Measurements from ENCODE around the gene NLGN4X. TPM values are rescaled to one million over a fixed set of nuclear protein-coding genes. Genes with fewer than 3 reads are reported as not detected.

Gene NLGN4X
- total RNA-seq, 4 donors from 2014 or later = 0.45 to 3.2 (median 0.86) TPM

DNA sequence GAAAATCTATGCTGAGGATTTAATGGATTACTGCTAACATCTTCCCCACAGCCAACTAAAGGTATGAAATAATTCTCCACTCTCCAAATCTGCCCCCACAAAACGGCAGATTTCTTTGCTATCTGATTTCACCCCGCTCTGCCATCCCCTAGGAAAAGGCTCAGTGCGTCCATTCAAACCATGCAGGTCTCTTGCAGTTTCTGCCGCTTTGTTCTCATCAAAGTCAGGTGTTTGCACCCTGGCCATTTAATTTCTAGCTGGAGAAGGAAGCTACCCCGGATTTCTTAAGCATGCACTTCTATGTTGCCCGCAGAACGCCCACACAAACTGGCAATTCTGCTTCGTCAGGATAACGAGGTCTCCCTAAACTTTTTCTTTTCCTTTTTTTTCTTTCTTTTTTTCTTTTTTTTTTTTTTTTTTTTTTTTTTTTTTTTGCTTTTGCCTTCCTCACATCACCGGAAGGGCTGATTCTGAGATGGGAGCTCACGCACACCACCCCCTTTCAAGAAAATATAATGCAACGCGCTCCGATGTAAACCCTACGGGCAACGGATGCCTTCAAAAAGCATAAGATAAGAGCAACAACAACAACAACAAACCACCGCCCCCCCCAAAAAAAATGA, 3.3 kb downstream of the NLGN4X start:
- Histone ChIP-seq H3K4me3 (replicated peaks in 1 of 3) (no peak overlapping the region), H3K27ac (no peak overlapping the region), H3K9me3 (no peaks in the 10 kb centered on the region), H3K4me1 (no peaks in the 10 kb centered on the region), H3K36me3 (no peaks in the 10 kb centered on the region), H3K27me3 (no peaks in the 10 kb centered on the region)
- no peak for DNase-seq
- intact Hi-C loops (cut with DNase I) = no loop called here
- no peak for TF ChIP-seq POLR2A (IDR thresholded peaks at IDR 0.05)
- TF ChIP-seq, protein P1, sequence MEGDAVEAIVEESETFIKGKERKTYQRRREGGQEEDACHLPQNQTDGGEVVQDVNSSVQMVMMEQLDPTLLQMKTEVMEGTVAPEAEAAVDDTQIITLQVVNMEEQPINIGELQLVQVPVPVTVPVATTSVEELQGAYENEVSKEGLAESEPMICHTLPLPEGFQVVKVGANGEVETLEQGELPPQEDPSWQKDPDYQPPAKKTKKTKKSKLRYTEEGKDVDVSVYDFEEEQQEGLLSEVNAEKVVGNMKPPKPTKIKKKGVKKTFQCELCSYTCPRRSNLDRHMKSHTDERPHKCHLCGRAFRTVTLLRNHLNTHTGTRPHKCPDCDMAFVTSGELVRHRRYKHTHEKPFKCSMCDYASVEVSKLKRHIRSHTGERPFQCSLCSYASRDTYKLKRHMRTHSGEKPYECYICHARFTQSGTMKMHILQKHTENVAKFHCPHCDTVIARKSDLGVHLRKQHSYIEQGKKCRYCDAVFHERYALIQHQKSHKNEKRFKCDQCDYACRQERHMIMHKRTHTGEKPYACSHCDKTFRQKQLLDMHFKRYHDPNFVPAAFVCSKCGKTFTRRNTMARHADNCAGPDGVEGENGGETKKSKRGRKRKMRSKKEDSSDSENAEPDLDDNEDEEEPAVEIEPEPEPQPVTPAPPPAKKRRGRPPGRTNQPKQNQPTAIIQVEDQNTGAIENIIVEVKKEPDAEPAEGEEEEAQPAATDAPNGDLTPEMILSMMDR (IDR thresholded peaks at IDR 0.05) = no peak
- 6 to 9% methylated on average over 17 of the region's 17 CpGs for WGBS, 2 donors

- no peaks in the 10 kb centered on the region for H3K4me1 ChIP-seq
- TF ChIP-seq POLR2A (IDR thresholded peaks at IDR 0.05) = no peak
- 64 to 65% methylated on average over 3 of the region's 3 CpGs for WGBS, 2 donors
- no peak overlapping the region for H3K4me3 ChIP-seq (replicated peaks in 1 of 3)
- no peak overlapping the region for H3K27ac ChIP-seq
- H3K36me3 ChIP-seq = no peaks in the 10 kb centered on the region
- no peaks in the 10 kb centered on the region for H3K9me3 ChIP-seq
- DNase-seq = no peak
- intact Hi-C loops (cut with DNase I) = no loop called here
- H3K27me3 ChIP-seq = no peaks in the 10 kb centered on the region
Observed at GRCh38 chrX:6223516-6223915, 5.2 kb downstream of the NLGN4X start.

GRCh38 chrX:6210230-6210629, 18.4 kb downstream of the NLGN4X start:
- Histone ChIP-seq H3K9me3 (no peaks in the 10 kb centered on the region), H3K27ac (no peak overlapping the region), H3K27me3 (no peaks in the 10 kb centered on the region), H3K4me1 (no peaks in the 10 kb centered on the region), H3K36me3 (no peaks in the 10 kb centered on the region), H3K4me3 (replicated peaks in 1 of 3) (no peak overlapping the region)
- DNase-seq = no peak
- intact Hi-C loops (cut with DNase I) = no loop called here
- TF ChIP-seq, protein P1 (IDR thresholded peaks at IDR 0.05) = no peak
- TF ChIP-seq POLR2A (IDR thresholded peaks at IDR 0.05) = no peak
- 78 to 89% methylated on average over 4 to 8 of the region's 8 CpGs for WGBS, 2 donors

DNA sequence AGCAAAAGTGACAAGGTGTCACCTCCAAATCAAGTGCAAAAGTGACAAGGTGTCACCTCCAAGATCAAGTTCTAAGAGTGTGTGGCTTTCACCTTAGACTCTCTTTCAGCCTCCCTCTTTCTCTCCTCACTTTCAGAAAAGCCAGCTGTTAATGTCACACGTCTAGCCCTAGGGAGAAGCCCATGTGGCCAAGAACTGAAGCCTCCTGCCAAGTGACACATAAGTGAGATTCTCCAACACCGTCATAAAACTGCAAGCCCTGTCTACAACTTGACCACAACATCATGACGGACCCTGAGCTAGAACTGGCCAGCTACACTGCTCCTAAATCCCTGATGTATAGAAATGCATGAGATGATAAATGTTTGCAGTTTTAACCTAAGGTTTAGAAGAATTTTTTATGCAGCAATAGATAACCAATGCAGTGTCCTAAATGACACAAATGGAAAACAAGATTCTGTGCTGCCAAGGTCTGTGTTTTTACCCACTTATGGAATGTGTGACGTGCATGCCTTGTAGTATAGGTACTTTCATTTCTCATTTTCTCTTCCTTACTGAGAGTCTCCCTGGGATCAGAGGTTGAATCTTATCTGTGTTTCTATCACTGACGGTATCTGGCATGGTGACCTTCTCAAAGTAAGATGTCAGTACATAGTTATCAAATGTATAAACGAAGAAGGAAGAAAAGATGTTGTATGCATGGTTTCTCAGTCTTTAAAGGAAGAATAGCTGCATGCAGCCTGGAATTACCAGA, 25.0 kb downstream of the NLGN4X start:
- WGBS, 2 donors = 66 to 76% methylated on average over 6 of the region's 6 CpGs
- DNase-seq = no peak
- H3K36me3 ChIP-seq = no peaks in the 10 kb centered on the region
- H3K9me3 ChIP-seq = no peaks in the 10 kb centered on the region
- H3K27me3 ChIP-seq = no peaks in the 10 kb centered on the region
- intact Hi-C loops (cut with DNase I) = no loop called here
- no peak for TF ChIP-seq POLR2A (IDR thresholded peaks at IDR 0.05)
- TF ChIP-seq, protein P1 (IDR thresholded peaks at IDR 0.05) = no peak
- no peak overlapping the region for H3K27ac ChIP-seq
- H3K4me1 ChIP-seq = no peaks in the 10 kb centered on the region
- no peak overlapping the region for H3K4me3 ChIP-seq (replicated peaks in 1 of 3)

- Histone ChIP-seq H3K27ac (no peak overlapping the region), H3K27me3 (no peaks in the 10 kb centered on the region), H3K4me1 (no peaks in the 10 kb centered on the region), H3K9me3 (no peaks in the 10 kb centered on the region), H3K4me3 (replicated peaks in 1 of 3) (no peak overlapping the region), H3K36me3 (no peaks in the 10 kb centered on the region)
- TF ChIP-seq POLR2A (IDR thresholded peaks at IDR 0.05) = no peak
- TF ChIP-seq, protein P1 (IDR thresholded peaks at IDR 0.05) = no peak
- intact Hi-C loops (cut with DNase I) = no loop called here
- DNase-seq = no peak
- 66 to 70% methylated on average over 2 of the region's 2 CpGs for WGBS, 2 donors
Observed at GRCh38 chrX:6199486-6199885, 29.2 kb downstream of the NLGN4X start.
